Stimulated activated CD4-positive, alpha-beta T cell treated with anti-CD3 and anti-CD28 coated beads, Interleukin-4, amount 100 ng/mL, for 24 hours (primary cell): ENCODE measurements around the gene RXRB.

Experiments
- DNase-seq: peaks from one replicate; pipeline ENCODE4 v3.0.0-alpha.2; 2020

The RXRB gene

DNA sequence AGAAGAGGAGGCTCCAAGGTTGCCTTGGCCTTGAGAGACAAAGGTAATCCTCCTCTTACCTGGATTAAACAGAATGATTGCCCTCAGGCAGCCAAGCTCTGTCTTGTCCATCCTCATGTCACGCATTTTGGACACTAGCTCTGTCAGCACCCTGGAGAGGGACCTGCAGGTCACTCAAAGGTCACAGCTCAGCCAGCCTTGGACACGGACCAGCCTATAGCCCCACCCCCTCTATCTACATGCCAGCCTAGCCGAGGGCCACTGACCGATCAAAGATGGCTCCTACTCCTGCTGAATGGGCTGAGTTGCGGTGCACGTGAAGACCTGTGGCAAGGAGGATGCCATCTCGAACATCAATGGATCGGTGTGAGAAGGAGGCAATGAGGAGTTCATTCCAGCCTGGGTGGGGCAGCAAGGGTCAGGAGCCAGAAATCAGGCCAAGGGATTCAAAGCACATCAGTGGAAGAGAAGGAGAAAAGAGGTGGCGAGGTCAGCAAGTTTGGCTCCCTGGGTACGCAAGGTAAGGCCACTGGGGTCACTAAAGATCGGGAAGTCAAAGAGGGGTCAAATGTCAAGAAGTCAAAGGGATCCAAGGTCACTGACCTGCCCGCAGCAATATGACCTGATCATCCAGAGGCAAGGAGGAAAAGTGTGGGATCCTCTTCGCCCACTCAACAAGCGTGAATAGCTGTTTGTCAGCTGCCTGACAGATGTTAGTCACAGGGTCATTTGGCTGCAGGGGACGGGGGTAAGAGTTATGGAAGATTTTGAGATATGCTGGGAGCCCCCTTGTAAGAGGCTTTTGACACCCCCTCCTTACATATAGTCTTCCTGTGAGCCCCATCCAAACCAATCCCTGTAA lies 4.9 kb downstream of the RXRB start:
- DNase-seq = no peak

DNA sequence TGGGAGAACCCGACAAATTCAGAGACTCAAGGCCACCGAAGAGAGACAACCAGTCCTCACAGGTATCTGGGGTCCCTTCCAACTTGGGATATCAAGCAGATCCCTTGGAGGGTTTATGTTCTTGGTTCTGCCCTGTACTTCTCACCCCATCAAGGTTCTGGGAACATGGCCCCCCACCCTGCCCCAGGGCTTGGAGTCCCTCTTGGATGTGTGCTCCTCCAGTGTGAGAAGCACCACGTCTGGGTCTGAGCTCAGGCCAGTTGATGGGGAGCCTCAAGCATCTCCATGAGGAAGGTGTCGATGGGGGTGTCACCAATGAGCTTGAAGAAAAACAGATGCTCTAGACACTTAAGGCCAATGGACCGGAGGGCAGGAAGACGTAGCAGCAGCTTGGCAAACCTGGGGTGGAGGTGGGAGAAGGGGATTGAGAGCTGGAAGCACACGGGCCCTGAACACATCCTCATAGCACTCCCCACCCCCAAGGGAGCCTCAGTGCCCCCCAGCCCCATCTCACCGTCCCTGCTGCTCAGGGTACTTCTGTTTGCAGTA lies 6.0 kb downstream of the RXRB start:
- DNase-seq = no peak

DNA sequence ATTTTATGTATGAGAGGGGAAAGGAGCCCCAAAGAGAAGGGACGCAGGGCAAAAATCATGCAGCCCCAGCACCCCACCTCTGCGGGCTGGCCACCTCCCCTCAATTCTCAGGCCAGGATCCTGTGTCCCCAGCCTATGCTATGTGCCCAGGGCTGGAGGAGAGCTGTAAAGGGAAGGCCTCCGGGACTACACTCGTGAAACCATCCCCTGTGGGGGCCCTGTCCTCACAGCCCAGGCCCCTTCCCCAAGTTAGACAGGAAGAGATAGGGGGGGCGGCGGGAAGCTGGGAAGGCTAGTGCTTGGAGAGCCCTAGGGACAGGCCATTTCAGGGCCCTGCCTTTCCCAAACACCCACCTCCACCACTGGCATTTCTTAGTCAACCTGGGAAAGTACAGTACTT lies 6.8 kb downstream of the RXRB start:
- no peak for DNase-seq

DNA sequence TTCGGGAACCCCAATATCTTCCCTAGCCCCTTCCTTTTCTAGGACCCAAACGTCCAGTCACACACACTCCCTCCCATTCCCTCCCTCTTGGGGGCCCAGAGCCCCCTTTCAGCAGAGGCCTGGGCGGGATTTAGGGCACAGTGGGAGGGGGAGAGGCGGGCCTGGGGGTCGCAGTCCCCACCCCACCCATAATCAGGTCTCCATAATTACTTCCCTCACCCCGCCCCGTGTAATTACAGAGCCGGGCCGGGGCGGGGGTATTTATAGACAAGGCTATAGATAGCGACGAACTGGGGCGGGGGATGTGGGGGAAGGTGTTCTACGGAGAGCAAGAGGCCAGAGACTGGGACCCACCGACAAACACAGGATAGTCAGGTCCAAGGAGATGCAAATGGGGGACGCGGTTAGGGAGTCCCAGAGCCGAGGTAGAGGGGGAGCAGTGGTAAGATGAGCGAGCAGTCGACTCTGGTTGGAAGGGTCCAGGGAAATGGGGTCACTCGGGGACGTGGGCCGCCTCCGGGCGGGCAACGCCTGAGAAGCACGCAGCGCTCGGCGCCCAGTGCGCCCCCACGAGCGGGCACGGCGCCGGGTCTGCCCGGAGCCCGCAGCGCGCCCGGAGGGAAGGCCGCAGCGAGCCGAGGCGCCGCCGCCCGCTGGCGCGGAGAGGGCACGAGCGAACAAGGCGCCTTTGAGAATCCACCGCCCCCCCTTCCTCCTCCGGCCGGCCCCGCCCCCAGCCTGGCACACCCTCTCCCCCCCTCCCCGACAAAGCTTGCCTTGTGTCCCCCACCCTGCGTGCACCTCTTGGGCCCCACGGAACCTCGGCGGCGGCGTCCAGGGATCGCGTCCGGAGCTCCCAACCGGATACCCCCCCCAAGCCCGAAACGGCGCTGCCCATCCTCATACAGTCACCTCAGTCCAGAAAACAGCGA lies 7.5 kb downstream of the RXRB start:
- no peak for DNase-seq

DNA sequence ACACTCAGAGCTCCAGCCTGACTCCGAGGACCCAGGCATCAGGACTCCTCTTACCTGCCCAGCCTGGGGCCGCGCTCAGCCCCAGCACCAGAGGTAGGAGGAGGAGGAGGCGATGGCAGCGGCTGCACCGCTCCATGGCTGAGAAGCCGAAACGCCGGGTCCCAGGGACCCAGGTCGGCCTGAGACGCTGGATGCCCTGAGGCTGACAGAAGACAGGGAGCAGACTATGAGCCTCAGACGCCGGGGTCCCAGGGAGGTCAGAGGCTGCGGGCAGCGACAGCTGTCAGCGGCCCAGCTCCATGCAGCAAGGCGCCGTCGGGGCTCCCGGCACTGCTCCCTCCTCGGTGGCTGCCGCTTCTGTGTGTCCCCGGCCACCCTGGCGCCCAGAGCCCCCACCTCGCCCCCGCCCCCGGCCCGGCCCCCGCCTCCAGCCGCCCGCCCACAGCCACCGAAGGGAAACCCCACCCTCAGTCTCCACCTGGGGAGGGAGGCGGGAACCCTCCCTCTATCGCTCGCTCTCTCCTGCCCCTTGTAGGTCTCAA lies 8.3 kb downstream of the RXRB start, which contains the start of gene COL11A2:
COL11A2 (minus strand) TSS at position 363 of the 542 bp plus-strand sequence; CDS start at position 136, 227 bp downstream.
- DNase-seq = no peak

DNA sequence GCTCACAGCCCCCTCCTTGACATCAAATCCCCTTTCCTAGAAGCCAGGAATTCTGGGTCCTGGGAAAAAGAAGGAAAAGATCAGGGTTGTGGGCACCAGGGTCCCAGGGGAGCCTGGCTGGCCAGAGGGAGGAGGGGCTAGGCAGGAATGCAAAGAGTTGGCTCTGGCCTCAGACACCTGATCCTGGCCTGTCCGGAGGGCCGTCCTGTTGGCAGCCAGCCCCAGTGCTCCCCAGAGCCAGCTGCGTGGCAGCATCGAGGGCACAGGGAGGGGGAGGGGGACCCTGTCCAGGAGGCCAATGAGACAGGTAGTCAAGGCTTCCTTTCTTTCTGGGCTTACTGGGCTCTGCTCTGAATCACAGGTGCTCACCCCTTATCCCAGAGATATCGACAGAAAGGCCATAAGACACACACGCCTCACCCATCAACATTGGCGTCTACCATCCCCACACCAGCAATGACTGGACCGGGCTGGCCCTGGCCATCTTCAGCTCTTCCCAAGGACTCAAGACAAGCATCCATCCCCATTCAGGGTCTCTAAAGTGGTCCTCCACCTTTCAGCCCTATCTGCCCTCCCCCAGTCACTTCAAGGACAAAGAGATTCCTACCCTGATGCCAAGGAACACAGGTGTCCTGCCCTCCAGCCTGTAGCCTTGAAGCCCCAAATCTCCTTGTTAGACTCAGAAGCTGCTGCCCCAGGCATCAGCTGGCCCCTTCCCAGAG lies 8.9 kb downstream of the RXRB start:
- no peak for DNase-seq

DNA sequence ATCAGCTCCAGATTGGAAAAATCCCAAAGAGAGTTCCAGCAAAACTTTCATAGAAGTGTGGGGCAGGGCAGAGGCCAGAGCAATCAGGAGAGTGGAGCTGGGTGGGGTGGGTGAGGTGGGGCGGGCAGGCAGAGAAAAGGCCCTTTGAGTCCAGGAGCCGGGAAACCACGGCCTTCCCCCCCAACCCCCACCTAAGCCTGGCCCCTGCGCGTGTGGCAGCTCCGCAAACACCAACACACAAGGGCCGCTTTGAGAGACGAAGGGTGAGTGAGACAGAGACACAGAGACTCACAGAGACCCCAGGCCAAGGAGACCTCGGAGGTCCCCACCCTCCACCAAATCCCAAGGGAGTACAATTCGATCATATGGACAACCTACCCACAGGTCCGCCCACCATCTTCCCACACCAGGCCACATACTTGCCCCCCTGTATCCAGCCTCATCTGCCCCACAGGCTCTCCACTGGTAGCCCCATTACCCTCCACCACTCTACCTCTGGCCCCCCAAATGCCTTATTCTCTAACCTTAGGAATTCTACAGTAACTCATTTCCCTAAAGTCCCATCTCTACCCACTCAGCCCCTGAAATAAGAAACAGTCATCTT lies 9.9 kb downstream of the RXRB start:
- DNase-seq = no peak

DNA sequence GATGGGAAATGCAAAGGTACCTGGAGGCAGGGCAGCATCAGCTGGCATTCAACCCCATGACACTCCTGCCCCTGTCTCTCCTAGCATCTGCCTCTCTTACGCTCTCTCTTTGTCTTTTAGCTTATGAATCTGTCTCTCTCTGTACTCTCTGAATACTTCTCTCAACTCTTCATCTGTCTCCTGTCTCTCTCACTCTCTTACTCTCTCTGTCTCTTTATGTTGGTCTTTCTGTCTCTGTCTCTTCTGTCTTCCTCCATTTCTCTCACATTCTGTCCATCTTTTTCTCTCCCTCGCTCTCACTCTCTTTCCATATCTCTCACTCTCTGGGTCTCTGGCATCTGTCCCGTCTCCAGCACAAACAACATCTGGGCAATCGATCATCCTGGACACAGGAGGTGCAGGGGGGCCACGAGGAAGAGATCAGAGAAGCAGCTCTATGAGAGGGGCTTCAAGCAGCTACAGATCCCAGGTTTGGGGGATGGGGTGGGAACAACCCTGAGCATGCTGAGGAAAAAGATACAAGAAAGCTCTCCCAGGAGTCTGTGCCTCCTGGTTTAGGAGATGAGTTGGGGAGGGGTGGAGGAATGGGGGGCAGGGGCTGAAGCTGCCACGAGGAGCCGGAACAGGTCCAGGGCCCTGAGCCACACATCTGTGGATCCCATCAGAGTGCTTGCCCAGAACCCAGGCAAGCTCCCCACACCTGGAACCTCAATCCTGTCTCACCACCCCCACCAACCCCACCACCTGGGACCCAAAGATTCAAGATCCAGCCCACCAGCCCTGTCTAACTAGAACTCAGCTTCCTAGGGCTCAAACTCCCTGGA lies 10.6 kb downstream of the RXRB start:
- no peak for DNase-seq

DNA sequence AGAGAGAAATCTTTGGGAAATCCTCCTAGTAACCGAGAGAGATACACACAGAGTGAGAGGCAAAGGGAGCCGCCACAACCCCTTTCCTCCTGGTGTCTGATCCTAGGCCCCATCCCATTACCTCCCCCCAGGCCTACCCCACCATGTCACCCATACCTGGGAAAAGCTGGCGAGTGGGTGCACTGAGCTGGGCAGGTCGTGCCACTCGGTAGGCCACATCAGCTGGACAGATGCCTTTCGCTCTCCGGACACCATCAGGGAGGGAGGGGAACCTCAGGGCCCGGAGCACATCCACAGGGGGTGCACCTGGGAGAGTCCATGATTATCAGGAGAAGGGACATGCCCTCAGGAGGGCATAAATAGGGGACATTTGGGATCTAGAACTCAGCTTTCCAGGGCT lies 11.3 kb downstream of the RXRB start:
- no peak for DNase-seq

DNA sequence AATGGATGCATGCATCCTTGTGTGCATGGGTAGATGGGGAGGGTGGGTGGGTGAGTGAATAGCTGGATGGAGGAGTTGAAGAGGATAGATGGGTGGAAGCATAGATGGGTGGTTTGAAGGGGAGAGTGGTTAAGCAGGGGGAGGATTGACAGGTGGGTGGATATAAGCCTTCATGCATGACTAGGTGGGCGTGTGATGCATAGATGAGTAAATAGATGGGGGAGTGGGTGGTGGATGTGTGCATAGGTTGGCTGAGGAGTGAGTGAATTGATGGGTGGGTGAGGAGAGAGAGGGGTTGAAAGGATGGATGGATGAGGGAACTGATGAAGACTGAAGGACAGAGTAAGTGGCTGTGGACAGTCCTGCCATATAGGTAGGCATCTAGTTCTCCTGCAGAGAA lies 12.7 kb downstream of the RXRB start:
- no peak for DNase-seq

DNA sequence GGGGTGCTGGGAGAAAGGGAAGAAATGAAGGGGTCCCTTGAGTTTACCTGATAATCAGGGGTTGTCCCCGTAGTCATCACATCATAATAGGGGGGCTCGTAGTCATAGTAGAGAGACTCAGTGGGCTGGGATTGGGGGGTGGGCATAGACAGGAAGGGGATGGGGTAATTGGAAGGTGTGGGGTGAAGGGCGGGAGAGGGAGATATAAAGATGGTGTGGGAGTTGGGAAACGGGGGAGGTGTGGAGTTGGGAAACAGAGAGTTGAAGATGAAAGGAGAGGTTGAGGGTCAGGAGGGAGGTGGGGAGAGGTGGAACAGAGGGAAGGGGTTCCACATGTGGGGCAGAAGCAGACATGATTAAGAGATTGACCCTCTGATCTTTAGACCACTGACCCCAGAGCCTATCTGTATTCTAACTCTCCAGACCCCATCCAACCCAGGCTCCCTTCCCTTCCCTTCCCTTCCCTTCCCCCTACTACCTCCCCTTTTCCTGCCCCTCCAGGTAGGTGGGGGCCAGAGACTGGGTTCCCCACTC lies 14.7 kb downstream of the RXRB start:
- no peak for DNase-seq

DNA sequence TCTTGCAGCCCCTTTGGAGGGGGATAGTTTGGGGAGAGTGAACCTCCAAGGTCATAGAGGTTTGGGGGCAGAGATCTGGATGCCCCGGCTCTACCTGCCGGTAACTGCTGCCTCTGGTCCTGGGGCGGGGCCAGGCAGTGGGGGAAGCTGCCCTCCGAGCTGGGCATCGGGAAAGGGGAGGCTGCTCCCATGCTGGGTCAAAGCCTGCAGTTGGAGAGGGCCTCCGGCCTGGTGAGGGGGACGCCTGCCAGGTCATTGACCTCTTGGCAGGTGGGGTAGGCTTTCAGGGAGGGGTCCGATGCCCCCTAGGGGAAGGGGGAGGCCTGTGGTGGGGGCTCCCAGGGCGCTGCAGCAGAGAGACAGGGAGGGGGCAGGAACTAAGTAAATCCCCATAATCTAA lies 15.3 kb downstream of the RXRB start:
- DNase-seq = no peak

DNA sequence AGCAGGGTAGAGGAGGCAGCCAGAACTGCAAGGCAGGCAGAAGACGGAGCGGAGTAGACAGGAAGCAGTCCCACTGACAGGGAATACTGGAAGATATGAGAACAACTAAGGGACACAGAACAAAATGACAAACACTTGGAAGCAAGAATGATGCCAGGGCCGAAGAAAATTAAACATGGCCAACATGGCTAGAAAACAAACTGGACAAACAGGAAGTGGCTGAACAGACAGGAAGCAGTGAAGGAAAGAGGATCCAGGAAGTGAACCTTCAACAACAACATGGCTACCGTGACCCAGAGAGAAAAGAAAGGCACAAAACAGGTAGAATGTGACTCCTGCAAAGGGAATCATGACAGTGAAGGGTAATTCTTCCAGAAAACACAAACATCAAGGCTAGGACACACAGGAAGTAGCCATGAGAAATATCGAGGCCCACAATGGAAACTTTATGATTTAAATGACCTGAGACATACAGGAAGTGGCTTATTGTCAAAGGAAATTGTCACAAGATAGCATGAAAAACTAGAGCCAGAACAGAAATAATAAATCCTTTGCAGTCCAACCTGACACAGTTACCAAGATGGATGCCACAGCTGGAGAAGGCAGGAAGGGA lies 17.3 kb downstream of the RXRB start:
- DNase-seq = no peak

DNA sequence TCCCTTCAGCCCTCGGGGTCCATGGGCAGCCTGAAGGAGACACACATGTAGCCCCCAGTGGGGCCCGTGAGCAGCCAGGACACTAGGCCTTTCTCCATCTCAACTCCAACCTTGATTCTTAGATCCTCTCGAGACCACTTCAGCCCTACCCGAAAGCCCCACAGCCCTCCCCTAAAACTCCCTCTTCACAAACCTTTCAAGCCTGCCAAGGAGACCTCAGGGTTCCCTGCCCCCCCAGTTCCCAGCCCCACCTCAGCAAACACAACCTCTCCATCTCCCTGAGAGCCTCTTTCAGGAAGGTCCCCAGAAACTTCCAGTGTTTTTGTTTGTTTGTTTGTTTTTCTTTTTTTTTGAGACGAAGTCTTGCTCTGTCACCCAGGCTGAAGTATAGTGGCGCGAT lies 19.3 kb downstream of the RXRB start:
- no peak for DNase-seq

DNA sequence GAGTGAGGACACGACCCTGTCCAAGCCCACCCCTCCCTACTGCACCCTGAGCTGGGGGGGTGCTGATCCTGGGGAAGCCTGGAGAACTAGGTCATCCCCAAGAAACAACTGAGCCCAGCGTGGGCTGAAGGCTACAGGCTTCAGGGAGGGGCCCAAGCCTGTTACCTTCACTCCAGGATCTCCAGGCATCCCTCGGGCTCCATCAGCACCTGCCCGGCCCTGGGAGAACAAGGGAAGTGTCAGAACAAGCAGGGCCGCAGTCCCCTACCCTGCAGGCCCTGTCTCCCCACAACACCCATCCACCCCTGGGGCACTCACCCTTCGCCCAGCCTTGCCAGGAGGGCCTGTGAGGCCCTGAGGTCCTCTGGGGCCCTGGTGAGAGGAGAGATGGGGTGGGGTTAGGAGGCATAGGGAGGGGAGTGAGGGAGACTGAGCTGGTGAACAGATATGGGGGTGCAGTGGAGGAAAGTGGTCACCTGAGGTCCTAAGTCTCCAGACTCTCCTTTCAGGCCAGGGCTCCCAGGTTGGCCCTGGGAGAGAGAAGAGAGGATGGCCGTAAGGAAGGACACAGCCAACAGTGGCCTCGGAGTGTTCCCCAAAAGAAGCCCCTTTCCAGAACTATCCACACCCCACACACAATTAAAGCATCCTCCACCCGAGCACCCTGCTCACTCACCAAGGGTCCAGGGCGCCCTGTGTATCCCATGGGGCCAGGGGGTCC lies 21.6 kb downstream of the RXRB start:
- no peak for DNase-seq

DNA sequence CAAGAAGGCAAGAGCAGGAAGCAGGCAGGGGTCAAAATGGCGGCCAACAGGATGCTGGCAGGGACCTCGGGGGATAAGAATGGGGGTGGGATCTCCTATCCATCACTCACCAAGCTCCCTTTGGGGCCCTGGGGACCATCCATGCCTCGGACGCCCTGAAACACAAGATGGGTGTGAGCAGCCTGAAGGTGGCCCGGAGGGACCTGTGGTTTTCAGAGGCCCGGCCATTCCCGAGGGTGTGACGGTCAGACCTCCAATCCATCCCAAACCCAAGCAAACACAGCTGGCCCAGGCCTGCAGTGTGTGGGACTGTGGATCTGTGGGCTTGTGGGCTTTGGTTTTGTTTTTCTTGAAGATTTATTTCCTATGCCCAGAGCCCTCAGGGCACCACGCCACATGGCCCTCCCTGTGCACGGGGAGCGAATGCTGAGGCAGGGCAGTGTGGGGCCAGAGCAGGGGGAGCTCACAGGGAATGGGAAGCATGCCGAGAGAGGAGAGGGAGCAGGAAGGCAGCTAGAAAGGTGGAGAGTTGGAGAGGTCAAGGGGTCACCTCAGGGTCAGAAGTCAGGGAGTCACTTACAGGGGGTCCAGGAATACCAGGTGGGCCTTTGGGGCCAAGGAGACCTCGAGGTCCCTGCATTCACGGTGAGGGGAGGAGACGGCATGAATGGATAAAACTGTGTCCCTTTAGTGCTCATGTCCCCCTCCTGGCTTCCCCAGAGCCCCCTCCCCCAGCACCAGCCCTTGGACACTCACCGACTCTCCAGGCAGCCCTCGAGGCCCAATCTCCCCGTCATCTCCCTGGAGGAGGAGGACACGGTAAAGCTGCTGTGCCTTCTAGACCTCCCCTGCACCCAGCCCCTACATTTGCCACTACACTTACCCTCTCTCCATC lies 22.7 kb downstream of the RXRB start:
- no peak for DNase-seq

DNA sequence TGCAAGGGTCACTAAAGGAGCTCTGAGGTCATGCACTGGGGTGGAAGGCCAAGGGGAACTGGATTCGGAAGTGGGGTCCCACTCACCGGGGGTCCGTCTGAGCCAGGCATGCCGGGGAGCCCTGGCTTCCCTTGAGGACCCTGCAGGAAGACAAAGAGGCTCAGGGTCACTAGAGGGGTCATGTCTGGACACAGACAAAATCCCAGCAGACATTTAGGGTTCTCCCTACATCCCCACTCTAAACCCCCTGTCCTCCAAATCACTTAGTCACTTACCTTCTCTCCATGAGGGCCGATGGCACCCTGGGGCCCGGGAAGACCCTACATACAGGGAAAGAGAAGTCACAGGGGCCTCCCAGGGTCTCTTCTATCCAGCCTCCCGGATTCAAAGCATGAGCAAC lies 23.6 kb downstream of the RXRB start:
- DNase-seq = no peak

DNA sequence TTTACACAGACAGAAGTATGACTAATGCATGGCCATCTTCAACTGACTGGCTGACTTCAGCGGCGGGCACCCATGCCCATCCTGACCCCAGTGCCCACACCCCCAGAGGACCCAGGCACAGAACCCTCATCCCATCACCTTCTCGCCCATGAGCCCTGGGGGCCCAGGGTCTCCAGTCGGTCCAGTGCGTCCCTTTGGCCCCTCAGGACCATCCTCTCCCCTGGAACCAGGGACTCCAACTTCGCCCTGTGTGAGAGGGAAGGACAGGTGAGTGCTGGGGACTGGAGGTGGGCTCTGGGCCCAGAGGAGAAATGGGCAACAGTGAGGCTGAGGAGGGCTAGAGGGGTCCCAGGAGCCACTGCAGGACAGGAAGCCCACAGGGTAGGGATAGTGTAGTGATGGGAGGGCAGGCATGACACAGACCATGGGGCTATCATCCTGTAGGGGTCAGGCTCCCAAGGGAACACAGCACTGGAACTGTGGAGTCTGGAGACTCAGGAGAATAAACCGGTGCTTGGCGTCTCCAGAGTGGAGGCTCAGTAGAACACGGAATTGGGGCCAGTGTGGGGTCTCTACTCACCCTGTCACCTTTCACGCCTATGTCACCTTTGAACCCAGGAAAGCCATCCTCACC lies 24.9 kb downstream of the RXRB start:
- no peak for DNase-seq
